ENCODE measurements around the gene UNC93A. TPM values are rescaled to one million over a fixed set of nuclear protein-coding genes. Genes with fewer than 3 reads are reported as not detected.
"Not testable (repeated sequence)": the region's sequence is repeated elsewhere in the genome, so short reads cannot be mapped to it uniquely, and the experiment has no call there.

The UNC93A gene
- total and polyA plus RNA-seq, 2 donors (not counting 1 experiment from before 2014, with no cell fraction given): not detected

DNA sequence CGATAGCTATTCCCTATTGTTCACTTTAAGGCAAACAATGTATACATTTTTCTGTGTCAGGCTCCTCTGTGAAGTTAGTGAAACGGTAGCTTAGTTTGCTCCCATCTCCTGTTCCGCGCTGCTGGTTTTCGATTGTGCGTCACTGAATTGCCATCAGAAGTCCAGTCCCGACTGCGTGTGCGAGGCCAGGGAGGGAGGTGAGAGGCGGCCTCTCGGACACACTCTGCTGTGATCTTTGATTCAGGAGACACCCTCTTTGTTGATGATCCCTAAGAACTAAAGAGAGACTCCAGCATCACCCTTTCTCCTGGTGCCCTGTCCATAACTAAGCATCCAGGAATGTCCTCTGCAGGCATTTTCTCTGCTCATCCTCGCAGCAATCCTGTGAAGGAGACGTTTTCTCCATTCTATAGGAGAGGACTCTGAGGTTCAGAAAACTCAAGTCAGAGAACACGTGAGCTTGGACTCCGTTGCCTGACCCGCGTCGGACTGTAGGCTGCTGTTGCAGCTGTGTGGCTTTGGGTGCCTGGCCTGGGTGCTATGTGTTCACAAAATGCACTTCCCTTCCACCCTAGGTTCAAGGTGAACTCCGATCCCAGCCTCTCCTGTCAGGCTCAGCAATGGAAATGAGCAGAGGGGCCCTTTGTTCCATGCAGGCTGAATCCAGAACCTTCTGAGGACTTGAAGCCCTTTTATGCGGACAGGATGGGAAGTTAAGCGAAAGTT, 24.1 kb upstream of the UNC93A start:
- Histone ChIP-seq H3K36me3 (ENCODE audit: control insufficient read depth, insufficient read depth, low read length) (no peaks in the 10 kb centered on the region), H3K4me2 (ENCODE audit: extremely low read depth, insufficient read depth, low read length) (no peak overlapping the region), H3K27ac (ENCODE audit: insufficient read depth, low read length) (no peak overlapping the region), H4K20me1 (ENCODE audit: control insufficient read depth, extremely low read depth, insufficient read depth, low read length) (no peaks in the 10 kb centered on the region), H3K27me3 (ENCODE audit: control insufficient read depth, insufficient read depth, low read length) (no peaks in the 10 kb centered on the region), H3K4me3 (replicated peaks in 1 of 4; ENCODE audit: control extremely low read depth in 1 of 4, insufficient read depth in 1 of 4, low read depth in 3 of 4, low read length in 4 of 4) (no peak overlapping the region), H3K79me2 (ENCODE audit: control insufficient read depth, insufficient read depth, low read length) (no peaks in the 10 kb centered on the region), H3K9ac (ENCODE audit: insufficient read depth, low read length) (no peak overlapping the region), H2AFZ (ENCODE audit: low read length) (no peak overlapping the region), H3K4me1 (ENCODE audit: control insufficient read depth, extremely low read depth, insufficient read depth, low read length) (no peaks in the 10 kb centered on the region), H3K9me3 (ENCODE audit: control insufficient read depth, insufficient read depth, low read depth, low read length) (no peaks in the 10 kb centered on the region)
- no peak for DNase-seq (ENCODE audit: low read depth in 2 of 2)
- no peak for TF ChIP-seq EZH2 (IDR thresholded peaks at IDR 0.05; ENCODE audit: low read length, missing control alignments)

DNA sequence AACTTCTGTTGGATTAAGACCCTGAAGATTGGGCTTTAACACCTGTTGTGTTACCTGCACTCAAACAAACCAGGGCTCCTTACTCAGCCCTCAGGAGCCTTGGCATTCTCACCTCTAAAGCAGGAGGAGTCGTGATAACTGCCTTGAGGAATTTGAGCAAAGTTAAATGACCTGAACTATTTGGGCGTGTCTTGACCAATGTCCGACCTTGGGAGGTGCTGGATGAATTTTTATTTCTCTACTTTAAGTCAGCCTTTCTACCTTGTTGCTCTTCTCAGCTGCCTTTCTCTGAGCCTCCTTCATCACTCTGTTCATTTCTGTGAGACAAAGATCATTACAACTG, 23.6 kb upstream of the UNC93A start:
- H3K27ac ChIP-seq (ENCODE audit: insufficient read depth, low read length); H3K36me3 ChIP-seq (ENCODE audit: control insufficient read depth, insufficient read depth, low read length); H4K20me1 ChIP-seq (ENCODE audit: control insufficient read depth, extremely low read depth, insufficient read depth, low read length); H3K79me2 ChIP-seq (ENCODE audit: control insufficient read depth, insufficient read depth, low read length); H2AFZ ChIP-seq (ENCODE audit: low read length); H3K4me3 ChIP-seq (replicated peaks in 1 of 4; ENCODE audit: control extremely low read depth in 1 of 4, insufficient read depth in 1 of 4, low read depth in 3 of 4, low read length in 4 of 4); H3K9me3 ChIP-seq (ENCODE audit: control insufficient read depth, insufficient read depth, low read depth, low read length); H3K4me1 ChIP-seq (ENCODE audit: control insufficient read depth, extremely low read depth, insufficient read depth, low read length); DNase-seq (ENCODE audit: low read depth in 2 of 2); H3K9ac ChIP-seq (ENCODE audit: insufficient read depth, low read length); H3K27me3 ChIP-seq (ENCODE audit: control insufficient read depth, insufficient read depth, low read length); H3K4me2 ChIP-seq (ENCODE audit: extremely low read depth, insufficient read depth, low read length): not testable (repeated sequence)

DNA sequence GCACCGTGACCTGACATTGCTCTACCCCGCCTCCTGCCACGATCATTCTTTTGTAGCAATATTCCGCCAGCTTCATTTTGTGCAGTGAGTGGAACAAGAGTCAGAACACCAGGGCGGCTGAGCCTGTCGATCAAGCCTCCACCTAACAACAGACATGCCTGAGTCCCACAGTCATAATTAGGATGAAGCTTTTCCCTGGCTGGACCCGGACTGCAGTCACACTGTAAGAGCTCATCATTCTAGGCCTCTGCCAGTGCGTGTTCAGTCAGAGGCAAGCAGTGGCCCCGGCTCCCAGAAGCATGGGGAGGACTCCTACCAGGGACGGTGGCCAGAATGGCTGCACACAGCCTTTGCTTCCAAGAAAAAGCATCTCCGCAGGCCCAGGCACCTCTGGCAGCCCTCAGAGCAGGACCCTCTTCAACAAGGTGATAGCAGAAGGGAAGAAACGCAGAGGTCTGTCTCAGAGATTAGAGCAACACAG, 23.2 kb upstream of the UNC93A start:
- Histone ChIP-seq H2AFZ (ENCODE audit: low read length) (no peak overlapping the region), H3K4me3 (replicated peaks in 1 of 4; ENCODE audit: control extremely low read depth in 1 of 4, insufficient read depth in 1 of 4, low read depth in 3 of 4, low read length in 4 of 4) (no peak overlapping the region), H3K79me2 (ENCODE audit: control insufficient read depth, insufficient read depth, low read length) (no peaks in the 10 kb centered on the region), H3K9me3 (ENCODE audit: control insufficient read depth, insufficient read depth, low read depth, low read length) (no peaks in the 10 kb centered on the region), H4K20me1 (ENCODE audit: control insufficient read depth, extremely low read depth, insufficient read depth, low read length) (no peaks in the 10 kb centered on the region), H3K27me3 (ENCODE audit: control insufficient read depth, insufficient read depth, low read length) (no peaks in the 10 kb centered on the region), H3K36me3 (ENCODE audit: control insufficient read depth, insufficient read depth, low read length) (no peaks in the 10 kb centered on the region), H3K27ac (ENCODE audit: insufficient read depth, low read length) (no peak overlapping the region), H3K9ac (ENCODE audit: insufficient read depth, low read length) (no peak overlapping the region), H3K4me2 (ENCODE audit: extremely low read depth, insufficient read depth, low read length) (no peak overlapping the region), H3K4me1 (ENCODE audit: control insufficient read depth, extremely low read depth, insufficient read depth, low read length) (no peaks in the 10 kb centered on the region)
- TF ChIP-seq, protein P1, sequence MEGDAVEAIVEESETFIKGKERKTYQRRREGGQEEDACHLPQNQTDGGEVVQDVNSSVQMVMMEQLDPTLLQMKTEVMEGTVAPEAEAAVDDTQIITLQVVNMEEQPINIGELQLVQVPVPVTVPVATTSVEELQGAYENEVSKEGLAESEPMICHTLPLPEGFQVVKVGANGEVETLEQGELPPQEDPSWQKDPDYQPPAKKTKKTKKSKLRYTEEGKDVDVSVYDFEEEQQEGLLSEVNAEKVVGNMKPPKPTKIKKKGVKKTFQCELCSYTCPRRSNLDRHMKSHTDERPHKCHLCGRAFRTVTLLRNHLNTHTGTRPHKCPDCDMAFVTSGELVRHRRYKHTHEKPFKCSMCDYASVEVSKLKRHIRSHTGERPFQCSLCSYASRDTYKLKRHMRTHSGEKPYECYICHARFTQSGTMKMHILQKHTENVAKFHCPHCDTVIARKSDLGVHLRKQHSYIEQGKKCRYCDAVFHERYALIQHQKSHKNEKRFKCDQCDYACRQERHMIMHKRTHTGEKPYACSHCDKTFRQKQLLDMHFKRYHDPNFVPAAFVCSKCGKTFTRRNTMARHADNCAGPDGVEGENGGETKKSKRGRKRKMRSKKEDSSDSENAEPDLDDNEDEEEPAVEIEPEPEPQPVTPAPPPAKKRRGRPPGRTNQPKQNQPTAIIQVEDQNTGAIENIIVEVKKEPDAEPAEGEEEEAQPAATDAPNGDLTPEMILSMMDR (conservative IDR thresholded peaks at IDR 0.05 in 1 of 2, IDR thresholded peaks at IDR 0.05 in 1 of 2; ENCODE audit: low read depth in 1 of 2, low read length in 2 of 2): no peak
- no peak for TF ChIP-seq EZH2 (IDR thresholded peaks at IDR 0.05; ENCODE audit: low read length, missing control alignments)
- DNase-seq (ENCODE audit: low read depth in 2 of 2): no peak

DNA sequence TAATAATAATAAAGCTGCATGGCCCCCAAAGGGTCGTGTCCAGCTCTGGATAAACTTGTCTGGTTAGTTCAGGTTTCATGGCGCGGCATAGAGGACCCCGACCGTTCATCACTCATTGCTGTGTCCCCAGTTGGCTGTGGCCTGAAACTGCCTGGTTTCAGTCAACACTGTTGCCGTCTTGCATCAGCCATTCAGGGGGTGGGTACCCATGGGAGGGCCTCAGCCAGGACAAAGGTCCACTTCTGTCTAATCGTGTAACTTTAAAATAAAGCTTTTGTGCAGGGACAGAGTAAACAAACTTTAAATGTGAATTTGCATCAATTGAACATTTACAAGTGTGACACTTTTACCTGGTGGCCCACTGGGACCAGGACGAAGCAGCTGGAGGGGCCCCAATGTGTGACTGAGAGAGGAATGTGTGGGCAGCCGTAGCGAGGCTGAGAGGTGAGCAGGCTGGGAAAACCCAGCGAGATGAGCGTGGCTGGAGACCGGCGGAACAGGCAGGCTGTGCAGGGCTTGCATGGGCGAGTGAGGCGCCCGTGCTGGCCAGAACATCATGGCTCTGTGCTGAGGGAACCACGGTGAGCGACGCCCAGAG, 22.3 kb upstream of the UNC93A start:
- H2AFZ ChIP-seq (ENCODE audit: low read length): no peak overlapping the region
- H3K27me3 ChIP-seq (ENCODE audit: control insufficient read depth, insufficient read depth, low read length): no peaks in the 10 kb centered on the region
- TF ChIP-seq, protein P1 (conservative IDR thresholded peaks at IDR 0.05 in 1 of 2, IDR thresholded peaks at IDR 0.05 in 1 of 2; ENCODE audit: low read depth in 1 of 2, low read length in 2 of 2): no peak
- TF ChIP-seq EZH2 (IDR thresholded peaks at IDR 0.05; ENCODE audit: low read length, missing control alignments): no peak
- no peak overlapping the region for H3K27ac ChIP-seq (ENCODE audit: insufficient read depth, low read length)
- H3K36me3 ChIP-seq (ENCODE audit: control insufficient read depth, insufficient read depth, low read length): no peaks in the 10 kb centered on the region
- H3K4me3 ChIP-seq (replicated peaks in 1 of 4; ENCODE audit: control extremely low read depth in 1 of 4, insufficient read depth in 1 of 4, low read depth in 3 of 4, low read length in 4 of 4): no peak overlapping the region
- no peak overlapping the region for H3K4me2 ChIP-seq (ENCODE audit: extremely low read depth, insufficient read depth, low read length)
- H3K9ac ChIP-seq (ENCODE audit: insufficient read depth, low read length): no peak overlapping the region
- DNase-seq (ENCODE audit: low read depth in 2 of 2): no peak
- no peaks in the 10 kb centered on the region for H3K79me2 ChIP-seq (ENCODE audit: control insufficient read depth, insufficient read depth, low read length)
- no peaks in the 10 kb centered on the region for H4K20me1 ChIP-seq (ENCODE audit: control insufficient read depth, extremely low read depth, insufficient read depth, low read length)
- no peaks in the 10 kb centered on the region for H3K9me3 ChIP-seq (ENCODE audit: control insufficient read depth, insufficient read depth, low read depth, low read length)
- H3K4me1 ChIP-seq (ENCODE audit: control insufficient read depth, extremely low read depth, insufficient read depth, low read length): no peaks in the 10 kb centered on the region

All from fibroblast of lung (primary cell).